Ramos (cell line): ENCODE data around the gene PTPRG.

Source experiments
- in situ Hi-C: fragments of 300-500 bp; cut with MboI; formaldehyde crosslinking; loops from one replicate; pipeline ENCODE4 v1.14.3; 2022; ENCODE audit warnings: low sequenced_read_pairs; ENCODE audit not compliant: unreplicated experiment

PTPRG gene

GRCh38 chr3:62046326-62046725, 485.0 kb downstream of the PTPRG start:
- in situ Hi-C loops: no loop called here

DNA sequence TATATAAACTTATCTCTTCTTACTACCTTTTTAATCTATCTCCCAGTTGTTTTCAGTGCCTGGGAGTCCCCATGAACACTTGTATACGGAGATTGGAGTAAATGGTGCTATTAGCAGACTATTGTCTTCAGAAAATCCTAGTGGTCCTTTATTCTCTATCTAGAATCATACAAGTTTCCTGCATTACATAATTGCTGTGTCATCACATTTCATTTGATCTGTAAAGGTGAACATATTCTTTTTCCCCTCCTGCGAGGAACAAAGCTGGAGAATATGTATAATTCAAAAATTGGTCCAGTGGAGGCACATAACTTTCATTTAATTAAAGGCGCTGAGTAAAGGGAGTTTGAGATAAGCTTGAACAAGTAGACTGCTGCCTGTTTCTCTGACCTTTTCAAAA, 487.2 kb downstream of the PTPRG start:
- in situ Hi-C loops: no loop called here

- in situ Hi-C loops: no loop called here
Measured at GRCh38 chr3:62049033-62049432, 487.7 kb downstream of the PTPRG start.

- in situ Hi-C loops: no loop called here
Measured at GRCh38 chr3:62051506-62051905, 490.1 kb downstream of the PTPRG start.

DNA sequence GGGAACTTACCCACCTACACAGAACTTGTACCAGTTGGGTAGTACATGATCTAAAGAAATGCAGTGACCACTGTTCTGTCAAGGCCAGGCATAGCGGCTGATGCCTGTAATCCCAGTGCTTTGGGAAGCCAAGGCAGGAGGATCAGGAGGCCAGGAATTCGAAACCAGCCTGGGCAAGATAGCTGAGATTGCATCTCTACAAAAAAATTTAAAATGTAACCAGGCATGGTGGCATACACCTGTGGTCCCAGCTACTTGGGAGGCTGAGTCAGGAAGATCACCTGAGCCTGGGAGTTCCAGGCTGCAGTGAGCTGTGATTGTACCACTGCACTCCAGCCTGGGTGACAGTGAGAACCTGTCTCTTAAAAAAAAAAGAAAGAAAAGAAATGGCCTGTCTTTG, 491.0 kb downstream of the PTPRG start:
- in situ Hi-C loops: no loop called here

DNA sequence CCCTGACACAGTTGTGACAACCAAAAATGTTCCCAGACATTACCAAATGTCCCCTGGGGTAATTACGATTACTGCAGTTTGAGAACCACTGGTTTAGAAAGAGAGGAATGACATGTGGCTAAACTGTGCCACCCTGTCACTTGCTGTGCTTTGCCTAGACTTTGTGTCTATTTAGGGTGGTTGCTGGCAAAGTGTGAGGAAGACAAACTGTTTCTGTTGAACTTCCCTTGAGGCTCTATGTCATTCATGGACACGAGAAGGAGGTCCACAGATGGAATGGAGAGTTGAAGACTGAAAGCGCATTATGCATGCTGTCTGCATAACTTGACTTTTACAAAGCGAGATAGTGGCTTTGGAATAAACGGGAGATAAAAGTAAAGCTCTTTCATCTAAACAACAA, 495.3 kb downstream of the PTPRG start:
- in situ Hi-C loops: no loop called here

DNA sequence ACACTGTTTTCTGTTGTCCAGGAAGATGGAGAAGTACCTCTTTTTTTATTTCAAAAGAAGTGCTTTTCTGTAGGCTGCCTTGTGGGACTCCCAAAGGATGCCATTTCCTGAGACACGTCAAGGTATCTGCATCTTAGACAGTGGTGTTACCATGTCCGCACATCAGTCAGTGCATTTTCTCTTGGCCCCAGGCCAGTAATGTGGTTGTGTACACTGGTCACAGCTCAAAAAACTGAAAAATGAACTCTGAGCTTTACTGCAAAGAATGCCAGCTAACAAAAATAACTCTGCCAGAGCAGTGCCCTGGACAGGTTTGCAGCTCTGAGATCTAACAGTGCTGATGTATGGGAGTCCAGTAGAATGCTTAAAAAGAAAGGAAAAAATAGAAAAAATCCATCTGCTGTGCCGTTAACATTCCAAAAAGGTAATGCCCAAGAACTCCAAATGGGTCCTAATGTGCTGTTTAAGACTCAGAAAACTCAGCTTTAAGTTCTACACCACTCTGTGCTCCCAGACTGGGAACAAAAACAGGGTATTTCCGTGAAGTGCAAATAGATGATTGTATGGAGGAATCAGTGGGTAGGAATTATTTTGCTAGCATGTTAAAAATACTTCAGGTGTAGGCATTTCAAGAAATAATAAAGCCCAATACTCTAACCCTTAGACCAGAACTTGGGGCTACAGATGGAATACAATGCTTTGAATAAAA, 496.1 kb downstream of the PTPRG start:
- in situ Hi-C loops: no loop called here

- in situ Hi-C loops: no loop called here
Measured at GRCh38 chr3:62065985-62066693, 504.8 kb downstream of the PTPRG start.

- in situ Hi-C loops: no loop called here
Measured at GRCh38 chr3:62068337-62068736, 507.0 kb downstream of the PTPRG start.

- in situ Hi-C loops: no loop called here
Measured at GRCh38 chr3:62070891-62071290, 509.5 kb downstream of the PTPRG start.

GRCh38 chr3:62073038-62073437, 511.7 kb downstream of the PTPRG start:
- in situ Hi-C loops: no loop called here

- in situ Hi-C loops: no loop called here
Measured at GRCh38 chr3:62084558-62084957, 523.2 kb downstream of the PTPRG start.

DNA sequence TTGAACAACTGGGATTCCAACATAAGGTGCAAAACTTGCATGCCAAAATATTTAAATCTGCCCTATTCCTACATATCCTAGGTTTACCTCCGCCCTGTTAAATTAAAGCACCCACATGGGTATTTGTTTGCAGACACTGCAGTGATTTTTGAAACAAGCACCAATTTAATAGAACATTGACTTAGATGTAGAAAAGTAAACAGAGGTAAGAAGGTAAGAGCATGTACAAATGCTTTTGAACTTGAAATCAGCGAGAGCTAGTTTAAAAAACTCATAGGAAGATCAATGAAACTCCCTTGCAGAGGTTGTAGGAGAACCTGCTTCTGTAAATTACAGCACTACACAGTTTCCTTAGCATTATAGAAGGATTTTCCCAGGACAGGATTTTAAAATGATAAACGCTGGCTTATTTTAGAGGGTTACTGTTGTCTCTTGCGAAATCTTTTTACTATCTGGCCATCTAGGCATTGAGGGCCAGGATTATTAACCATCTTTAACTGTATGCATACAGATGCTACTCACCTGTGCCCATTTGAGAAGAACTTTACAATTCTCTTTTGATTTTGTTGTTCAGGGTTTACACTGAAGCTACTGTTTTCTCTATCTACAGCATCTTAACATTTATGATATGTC, 527.2 kb downstream of the PTPRG start:
- in situ Hi-C loops: no loop called here

GRCh38 chr3:62090066-62090465, 528.7 kb downstream of the PTPRG start:
- in situ Hi-C loops: no loop called here

- in situ Hi-C loops: no loop called here
Measured at GRCh38 chr3:62090519-62090918, 529.1 kb downstream of the PTPRG start.

DNA sequence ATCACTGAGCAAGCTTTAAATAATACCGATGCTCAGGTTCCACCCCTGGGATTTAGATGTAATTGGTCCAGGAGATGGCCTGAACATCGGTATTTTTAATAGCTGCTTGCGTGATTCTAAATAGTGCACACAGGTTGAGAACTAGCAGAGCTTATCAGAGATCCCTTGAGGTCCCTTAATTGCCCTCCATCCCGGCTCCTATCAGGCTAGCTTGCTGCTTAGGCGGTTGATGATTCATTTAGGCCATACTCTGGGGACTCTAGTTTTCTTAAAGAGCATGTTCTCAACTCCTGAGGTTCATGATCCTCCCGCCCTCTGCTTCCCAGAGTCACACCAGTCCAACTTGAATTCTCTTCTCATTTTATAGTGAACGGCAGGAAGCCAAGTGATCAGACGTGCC, 531.7 kb downstream of the PTPRG start:
- in situ Hi-C loops: no loop called here

- in situ Hi-C loops: no loop called here
Measured at GRCh38 chr3:62094461-62094860, 533.1 kb downstream of the PTPRG start.

DNA sequence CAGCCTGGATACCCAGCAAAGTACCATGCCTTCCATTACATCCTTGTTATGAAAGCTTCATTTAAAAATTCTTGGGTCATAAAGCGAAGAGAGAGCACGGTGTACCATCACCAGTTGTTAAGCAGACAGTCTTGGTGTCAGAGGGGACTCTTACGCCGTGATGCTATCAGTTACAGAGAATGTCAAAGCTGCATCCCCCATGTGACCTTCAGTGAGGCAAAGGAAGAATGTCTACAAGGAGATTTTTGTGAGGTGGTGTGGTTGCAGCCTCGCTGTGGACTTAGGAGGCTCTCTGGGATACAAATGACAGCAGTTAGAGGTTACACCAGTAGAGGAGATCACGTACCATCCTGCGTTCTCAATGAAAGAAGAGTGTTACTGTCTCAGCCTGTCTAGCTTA, 533.7 kb downstream of the PTPRG start:
- in situ Hi-C loops: no loop called here

DNA sequence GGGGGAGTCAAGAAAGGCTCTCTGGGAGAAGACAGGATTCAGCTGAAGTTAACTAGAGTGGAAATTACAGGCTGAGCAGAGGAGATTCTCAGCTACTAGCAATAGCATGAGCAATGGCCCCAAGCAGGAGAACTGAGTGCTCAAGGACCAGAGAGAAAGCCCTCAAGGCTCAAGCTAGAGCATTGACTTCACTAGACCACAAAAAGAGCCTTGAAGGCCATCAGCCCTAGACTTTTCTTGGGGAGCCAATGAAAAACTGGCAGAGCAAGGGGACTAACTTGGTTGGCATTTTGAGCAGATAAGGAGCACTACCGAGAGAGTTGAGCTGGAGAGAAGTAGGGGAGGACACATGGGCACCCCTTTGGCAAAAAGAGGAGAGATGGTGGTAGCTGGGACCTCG, 534.4 kb downstream of the PTPRG start:
- in situ Hi-C loops: no loop called here

DNA sequence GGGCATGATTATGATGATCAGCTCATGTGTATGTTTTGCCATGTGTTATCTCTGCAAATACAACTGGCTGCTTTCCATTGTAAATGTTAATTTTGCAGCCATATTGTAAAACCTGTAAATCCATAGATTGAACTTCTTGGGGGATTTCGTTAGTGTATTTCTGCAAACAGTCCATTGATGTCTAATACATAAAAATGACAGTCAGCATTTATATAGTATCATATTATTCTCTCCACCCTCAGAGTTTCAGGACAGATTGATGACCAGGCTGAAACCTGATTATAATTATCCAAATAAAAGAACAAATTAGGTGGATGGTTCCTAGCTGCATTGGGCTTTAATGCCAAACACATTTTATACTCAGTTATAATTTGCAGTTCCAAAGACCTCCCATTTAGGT, 535.1 kb downstream of the PTPRG start:
- in situ Hi-C loops: no loop called here

DNA sequence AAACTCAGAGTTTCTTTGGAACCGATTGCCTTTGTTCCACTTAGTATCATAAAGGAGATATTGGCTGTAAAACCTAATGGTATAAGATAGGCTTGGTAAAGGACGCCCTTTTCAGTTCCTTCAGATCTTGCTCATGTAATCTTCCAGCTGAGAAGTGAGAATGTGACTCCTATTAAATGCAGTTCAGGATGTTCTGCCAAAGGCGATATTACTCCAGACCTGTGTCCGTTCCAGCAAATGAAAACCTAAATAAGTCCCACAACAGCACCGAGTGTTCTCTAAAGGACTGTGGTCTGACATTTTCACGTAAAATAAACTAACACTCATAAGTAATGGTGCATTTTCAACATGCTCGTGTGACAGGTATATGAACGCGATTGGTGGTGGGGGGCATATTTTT, 535.8 kb downstream of the PTPRG start:
- in situ Hi-C loops: no loop called here
